Measurements from ENCODE around the gene CCL13.

DNA sequence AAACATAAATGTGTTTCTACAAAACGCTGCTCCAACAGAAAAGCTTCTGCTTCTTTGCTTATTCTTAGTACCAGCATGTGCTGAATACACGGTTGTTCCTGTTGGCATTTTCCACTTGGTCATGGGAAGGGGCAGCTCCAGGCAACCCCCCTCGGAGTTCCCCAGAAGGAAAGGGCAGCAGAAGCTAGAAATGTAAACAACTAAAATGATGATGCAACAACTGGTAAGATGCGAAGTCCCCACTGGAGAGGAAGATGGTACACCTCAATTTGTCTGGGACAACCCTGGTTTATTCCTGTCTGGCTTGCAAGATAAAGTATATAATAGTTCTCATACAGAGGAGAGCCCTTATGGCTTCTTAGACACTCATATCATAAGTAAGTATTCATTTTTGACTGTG, 9.2 kb upstream of the CCL13 start:
- TF ChIP-seq GATA3 (IDR thresholded peaks at IDR 0.05; ENCODE audit: low read depth, low read length) (no peak), GATA2 (IDR thresholded peaks at IDR 0.05; ENCODE audit: low read depth, low read length) (no peak)

All from SH-SY5Y (cell line).